Activated CD8-positive, alpha-beta memory T cell treated with anti-CD3 and anti-CD28 coated beads, Interleukin-2, amount 50 U/mL, for 4 hours (primary cell): Measurements from ENCODE around the gene AHRR.

Source experiments
- DNase-seq: peaks from one replicate; pipeline ENCODE4 v3.0.0-alpha.2; 2020

Gene AHRR

GRCh38 chr5:417301-418161, 96.0 kb downstream of the AHRR start:
- no peak for DNase-seq

- DNase-seq: no peak
These were observed 96.9 kb downstream of the AHRR start for GRCh38 chr5:418162-419121.

GRCh38 chr5:419970-420369, 98.5 kb downstream of the AHRR start:
- no peak for DNase-seq

GRCh38 chr5:420632-421286, 99.2 kb downstream of the AHRR start:
- peak; percentile 15 for DNase-seq

- DNase-seq: peak; percentile 12
These were observed 99.9 kb downstream of the AHRR start for GRCh38 chr5:421287-421880.

GRCh38 chr5:421901-422300, 100.4 kb downstream of the AHRR start:
- no peak for DNase-seq

- DNase-seq: no peak
These were observed 101.1 kb downstream of the AHRR start for GRCh38 chr5:422323-423232.

GRCh38 chr5:423233-423565, 101.7 kb downstream of the AHRR start:
- DNase-seq: no peak

- no peak for DNase-seq
These were observed 102.2 kb downstream of the AHRR start for GRCh38 chr5:423626-424261.

- no peak for DNase-seq
These were observed 103.0 kb downstream of the AHRR start for GRCh38 chr5:424301-425110.

GRCh38 chr5:425714-426113, 104.2 kb downstream of the AHRR start:
- DNase-seq: no peak

GRCh38 chr5:426392-426976, 105.0 kb downstream of the AHRR start:
- no peak for DNase-seq

GRCh38 chr5:427415-428087, 106.0 kb downstream of the AHRR start:
- DNase-seq: peak; percentile 11

- no peak for DNase-seq
These were observed 106.7 kb downstream of the AHRR start for GRCh38 chr5:428219-428618.

GRCh38 chr5:428754-429452, 107.4 kb downstream of the AHRR start:
- DNase-seq: no peak

- DNase-seq: no peak
These were observed 108.1 kb downstream of the AHRR start for GRCh38 chr5:429453-430188.

GRCh38 chr5:430214-430925, 108.9 kb downstream of the AHRR start:
- no peak for DNase-seq
